NCI-H2196 treated with DMSO at 0.1 percent for 48 hours (cell line): ENCODE measurements around the gene RPS16.

Source experiments
- DNase-seq: peaks from one replicate; lab custom pipeline; 2025; ENCODE audit not compliant: unreplicated experiment; lab: John Stamatoyannopoulos, UW

Gene RPS16

GRCh38 chr19:39449116-39449797, 13.5 kb upstream of the RPS16 start:
- no peak for DNase-seq

GRCh38 chr19:39448271-39448670, 12.5 kb upstream of the RPS16 start:
- DNase-seq, result no peak

- DNase-seq, result no peak
Observed at GRCh38 chr19:39446365-39447084, 10.8 kb upstream of the RPS16 start.

GRCh38 chr19:39445196-39446111, 9.7 kb upstream of the RPS16 start, which contains the start of gene SUPT5H:
TSS of gene SUPT5H (plus strand) at chr19:39445582. CDS start at chr19:39445891, 309 bp downstream.
- DNase-seq, result peak; percentile 94

- DNase-seq, result no peak
Observed at GRCh38 chr19:39444598-39445195, 8.9 kb upstream of the RPS16 start.

- no peak for DNase-seq
Observed at GRCh38 chr19:39438270-39438934, 2.7 kb upstream of the RPS16 start.

GRCh38 chr19:39436350-39436716, 584 bp upstream of the RPS16 start:
- no peak for DNase-seq

- no peak for DNase-seq
Observed at GRCh38 chr19:39434123-39435076, 1.3 kb downstream of the RPS16 start.

- DNase-seq, result no peak
Observed at GRCh38 chr19:39433480-39434079, 2.2 kb downstream of the RPS16 start.

- DNase-seq, result no peak
Observed at GRCh38 chr19:39432677-39433025, 3.1 kb downstream of the RPS16 start.

GRCh38 chr19:39430675-39431593, 4.8 kb downstream of the RPS16 start:
- no peak for DNase-seq

- DNase-seq, result no peak
Observed at GRCh38 chr19:39428283-39429112, 7.3 kb downstream of the RPS16 start.

GRCh38 chr19:39427707-39428106, 8.0 kb downstream of the RPS16 start:
- DNase-seq, result no peak

- no peak for DNase-seq
Observed at GRCh38 chr19:39426170-39426569, 9.6 kb downstream of the RPS16 start.

- DNase-seq, result no peak
Observed at GRCh38 chr19:39425744-39426143, 10.0 kb downstream of the RPS16 start.

GRCh38 chr19:39424934-39425333, 10.8 kb downstream of the RPS16 start:
- DNase-seq, result no peak
